NCI-H345 (cell line): ENCODE results near the gene CRYBG2.

Experiments
- DNase-seq: peaks from one replicate; lab custom pipeline; 2025; lab: John Stamatoyannopoulos, UW

The CRYBG2 gene

DNA sequence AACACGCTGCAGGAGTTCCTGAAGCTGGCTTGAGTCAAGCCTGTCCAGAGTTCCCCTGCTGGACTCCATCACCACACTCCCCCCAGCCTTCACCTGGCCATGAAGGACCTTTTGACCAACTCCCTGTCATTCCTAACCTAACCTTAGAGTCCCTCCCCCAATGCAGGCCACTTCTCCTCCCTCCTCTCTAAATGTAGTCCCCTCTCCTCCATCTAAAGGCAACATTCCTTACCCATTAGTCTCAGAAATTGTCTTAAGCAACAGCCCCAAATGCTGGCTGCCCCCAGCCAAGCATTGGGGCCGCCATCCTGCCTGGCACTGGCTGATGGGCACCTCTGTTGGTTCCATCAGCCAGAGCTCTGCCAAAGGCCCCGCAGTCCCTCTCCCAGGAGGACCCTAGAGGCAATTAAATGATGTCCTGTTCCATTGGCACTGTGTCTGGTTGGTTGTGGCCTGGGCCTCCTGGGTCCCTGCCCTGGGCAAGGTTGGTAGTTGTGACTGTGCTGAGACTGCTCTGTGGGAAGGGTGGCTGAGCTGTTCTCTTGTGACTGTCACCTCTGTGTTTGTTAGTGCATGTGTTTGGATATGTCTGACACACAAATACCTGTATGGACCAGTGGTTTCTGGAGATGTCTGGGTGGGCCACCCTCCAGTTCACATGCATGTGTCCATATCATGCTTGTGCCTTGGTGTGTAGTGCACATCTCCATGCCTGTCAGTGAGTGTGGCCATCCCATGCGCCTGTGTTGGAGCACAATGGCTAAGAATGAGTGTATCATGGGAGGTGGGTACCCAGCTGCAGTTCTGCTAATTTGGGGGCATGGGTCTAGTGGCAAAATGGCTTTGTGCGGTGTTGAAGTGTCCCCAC lies 72.6 kb downstream of the CRYBG2 start:
- DNase-seq: no peak

DNA sequence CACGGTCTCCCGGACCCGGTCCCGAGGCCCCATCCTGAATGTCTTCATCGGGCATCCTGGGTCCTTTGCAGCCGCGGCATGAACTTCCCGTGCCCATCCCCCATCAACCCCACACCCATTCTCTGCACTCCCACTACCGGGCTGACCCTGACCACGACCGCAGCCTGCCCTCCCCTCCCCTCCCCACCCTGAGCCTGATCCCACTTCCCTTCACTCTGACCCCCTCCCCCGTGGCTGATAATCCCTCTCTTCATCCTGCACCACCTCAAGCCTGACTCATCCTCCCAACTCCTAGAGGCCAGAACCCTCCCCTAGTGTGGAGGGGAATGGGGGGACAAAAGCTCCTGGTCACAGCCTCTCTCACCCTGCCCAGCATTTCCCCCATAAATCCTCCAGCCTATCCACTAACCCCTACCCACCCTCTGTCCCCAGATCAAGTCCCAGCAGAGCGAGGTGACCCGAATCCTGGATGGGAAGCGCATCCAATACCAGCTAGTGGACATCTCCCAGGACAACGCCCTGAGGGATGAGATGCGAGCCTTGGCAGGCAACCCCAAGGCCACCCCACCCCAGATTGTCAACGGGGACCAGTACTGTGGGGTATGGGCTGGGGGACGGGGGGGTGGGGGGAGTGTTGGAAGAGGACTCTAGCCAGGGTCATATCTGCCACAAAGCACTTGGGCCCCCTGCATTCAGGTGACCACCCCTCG lies 73.4 kb downstream of the CRYBG2 start:
- no peak for DNase-seq

- peak; percentile 82 for DNase-seq
Measured at GRCh38 chr1:26279456-26280332, 74.2 kb downstream of the CRYBG2 start, which contains the start of gene SH3BGRL3. Gene SH3BGRL3 (plus strand): TSS chr1:26280086. CDS start chr1:26280156, 70 bp downstream.

GRCh38 chr1:26278724-26279455 lies 75.0 kb downstream of the CRYBG2 start:
- no peak for DNase-seq

- DNase-seq: no peak
Measured at GRCh38 chr1:26278303-26278702, 75.6 kb downstream of the CRYBG2 start.

GRCh38 chr1:26277719-26278118 lies 76.2 kb downstream of the CRYBG2 start:
- no peak for DNase-seq

DNA sequence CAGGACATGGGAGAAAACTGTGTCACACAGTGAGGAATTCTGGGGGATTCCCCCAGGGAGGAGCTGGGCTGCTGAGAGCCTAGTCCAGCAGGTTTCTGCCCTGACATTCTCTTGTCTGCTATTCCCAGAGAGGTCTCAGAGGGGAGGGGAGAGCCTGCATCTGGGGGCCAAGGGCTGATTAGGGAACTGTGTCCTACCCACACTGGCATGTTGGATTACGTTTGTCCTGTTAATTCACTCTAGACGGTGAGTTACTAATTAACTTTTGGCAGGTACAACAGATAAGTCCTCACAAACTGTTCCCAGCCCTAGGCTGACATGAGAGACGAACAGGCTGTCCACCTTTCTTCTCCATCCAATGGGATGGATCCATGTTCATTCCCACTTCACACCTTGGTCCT lies 76.7 kb downstream of the CRYBG2 start:
- DNase-seq: no peak

- DNase-seq: no peak
Measured at GRCh38 chr1:26276432-26276838, 77.5 kb downstream of the CRYBG2 start.

GRCh38 chr1:26275580-26276431 lies 78.1 kb downstream of the CRYBG2 start:
- DNase-seq: peak; percentile 41

GRCh38 chr1:26274801-26275425 lies 79.0 kb downstream of the CRYBG2 start:
- DNase-seq: no peak
